ENCODE data around the gene KRT9.

The KRT9 gene

GRCh38 chr17:41531993-41532392 is 39.9 kb downstream of the KRT9 start:
- in situ Hi-C loops (cut with HindIII; ENCODE audit: low sequenced_read_pairs) = no loop called here

GRCh38 chr17:41530062-41531048 is 41.5 kb downstream of the KRT9 start:
- in situ Hi-C loops (cut with HindIII; ENCODE audit: low sequenced_read_pairs) = no loop called here

GRCh38 chr17:41529491-41529915 is 42.4 kb downstream of the KRT9 start:
- in situ Hi-C loops (cut with HindIII; ENCODE audit: low sequenced_read_pairs) = no loop called here

GRCh38 chr17:41528959-41529353 is 42.9 kb downstream of the KRT9 start:
- in situ Hi-C loops (cut with HindIII; ENCODE audit: low sequenced_read_pairs) = no loop called here

GRCh38 chr17:41527063-41528023 is 44.5 kb downstream of the KRT9 start:
- in situ Hi-C loops (cut with HindIII; ENCODE audit: low sequenced_read_pairs) = no loop called here

GRCh38 chr17:41524261-41524660 is 47.6 kb downstream of the KRT9 start:
- in situ Hi-C loops (cut with HindIII; ENCODE audit: low sequenced_read_pairs) = no loop called here

GRCh38 chr17:41523787-41524186 is 48.1 kb downstream of the KRT9 start:
- in situ Hi-C loops (cut with HindIII; ENCODE audit: low sequenced_read_pairs) = no loop called here

- in situ Hi-C loops (cut with HindIII; ENCODE audit: low sequenced_read_pairs) = no loop called here
Measured at GRCh38 chr17:41523225-41523593, 48.6 kb downstream of the KRT9 start.

GRCh38 chr17:41522301-41523224 is 49.3 kb downstream of the KRT9 start:
- in situ Hi-C loops (cut with HindIII; ENCODE audit: low sequenced_read_pairs) = no loop called here

GRCh38 chr17:41521574-41522261 is 50.1 kb downstream of the KRT9 start:
- in situ Hi-C loops (cut with HindIII; ENCODE audit: low sequenced_read_pairs) = no loop called here

GRCh38 chr17:41520821-41521521 is 50.9 kb downstream of the KRT9 start:
- in situ Hi-C loops (cut with HindIII; ENCODE audit: low sequenced_read_pairs) = no loop called here

- in situ Hi-C loops (cut with HindIII; ENCODE audit: low sequenced_read_pairs) = no loop called here
Measured at GRCh38 chr17:41519501-41520224, 52.2 kb downstream of the KRT9 start.

GRCh38 chr17:41518789-41519449 is 52.9 kb downstream of the KRT9 start, which contains the start of gene KRT15:
Gene KRT15 (minus strand): TSS chr17:41518890. CDS start chr17:41518827, 63 bp downstream.
- in situ Hi-C loops (cut with HindIII; ENCODE audit: low sequenced_read_pairs) = no loop called here

GRCh38 chr17:41518031-41518430 is 53.8 kb downstream of the KRT9 start:
- in situ Hi-C loops (cut with HindIII; ENCODE audit: low sequenced_read_pairs) = no loop called here

GRCh38 chr17:41516830-41517283 is 55.0 kb downstream of the KRT9 start:
- in situ Hi-C loops (cut with HindIII; ENCODE audit: low sequenced_read_pairs) = no loop called here

- in situ Hi-C loops (cut with HindIII; ENCODE audit: low sequenced_read_pairs) = no loop called here
Measured at GRCh38 chr17:41516147-41516829, 55.6 kb downstream of the KRT9 start.
